ENCODE measurements around the gene NDRG4.
A peak's percentile ranks its signal among the peaks of the same experiment; 100 is the strongest.

Gene NDRG4

GRCh38 chr16:58495521-58496331, 4.2 kb upstream of the NDRG4 start:
- no peak for DNase-seq (ENCODE audit: low spot score)

DNA sequence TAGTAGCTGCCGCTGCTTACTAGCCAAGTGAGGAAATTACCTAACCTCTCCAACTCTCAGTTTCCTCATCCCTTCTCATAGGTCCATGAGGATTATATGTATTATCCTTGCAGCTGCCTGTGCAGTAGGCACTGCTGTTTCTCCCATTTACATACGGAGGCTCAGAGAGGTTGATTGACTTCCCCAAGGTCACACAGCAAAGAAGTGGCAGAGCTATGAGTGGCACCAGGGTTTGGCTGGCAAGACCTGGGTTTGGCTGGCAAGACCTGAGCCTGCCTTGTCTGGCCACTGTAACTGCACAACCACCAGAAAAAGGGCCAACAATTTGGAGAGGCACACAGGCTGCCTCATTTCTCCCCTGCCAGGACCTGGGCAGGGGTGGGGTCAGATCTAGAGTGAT, 2.5 kb upstream of the NDRG4 start:
- no peak for DNase-seq (ENCODE audit: low spot score)

DNA sequence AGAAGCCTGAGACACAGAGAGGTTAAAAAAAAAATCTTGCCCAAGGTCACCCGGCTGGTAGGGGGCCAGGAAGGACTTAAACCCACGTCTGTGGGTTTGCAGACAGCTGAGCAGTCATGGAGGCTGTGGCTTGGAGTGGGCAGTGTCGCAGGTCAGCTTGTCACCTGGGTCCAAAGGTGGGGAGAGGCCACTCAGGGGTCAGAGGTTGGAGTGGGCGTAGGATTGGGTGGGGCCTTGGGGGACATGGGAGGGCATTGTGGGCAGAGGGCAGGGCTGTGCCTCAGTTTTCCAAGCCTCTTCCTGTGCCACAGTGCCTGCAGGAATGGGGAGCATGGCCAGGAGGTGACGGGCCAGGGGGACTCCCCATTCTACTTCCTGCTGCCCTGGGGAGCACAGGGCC, 2.0 kb upstream of the NDRG4 start:
- DNase-seq (ENCODE audit: low spot score) = no peak

- DNase-seq (ENCODE audit: low spot score) = no peak
Measured at GRCh38 chr16:58498341-58499091, 1.4 kb upstream of the NDRG4 start.

DNA sequence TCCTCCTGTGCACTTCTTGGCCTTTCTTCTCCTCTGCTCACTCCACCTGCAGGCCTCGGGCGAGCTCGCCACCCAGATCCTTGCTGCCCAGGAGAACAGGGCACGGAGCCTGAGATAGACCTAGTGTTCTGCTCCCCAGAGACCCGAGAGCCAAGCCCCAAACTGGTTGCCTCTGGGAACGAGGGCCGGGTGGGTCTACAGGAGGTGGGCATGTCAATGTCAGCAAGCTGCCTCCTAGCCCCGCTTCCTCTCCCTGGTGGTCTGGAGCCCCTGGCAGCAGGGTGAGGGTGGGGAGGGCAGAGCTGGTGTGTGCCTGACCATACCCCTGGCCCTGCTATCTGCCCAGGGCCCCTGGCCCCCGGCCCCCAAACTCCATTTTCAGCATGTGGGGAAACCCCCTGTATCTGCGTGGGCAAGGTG, 841 bp upstream of the NDRG4 start:
- DNase-seq (ENCODE audit: low spot score) = no peak

DNA sequence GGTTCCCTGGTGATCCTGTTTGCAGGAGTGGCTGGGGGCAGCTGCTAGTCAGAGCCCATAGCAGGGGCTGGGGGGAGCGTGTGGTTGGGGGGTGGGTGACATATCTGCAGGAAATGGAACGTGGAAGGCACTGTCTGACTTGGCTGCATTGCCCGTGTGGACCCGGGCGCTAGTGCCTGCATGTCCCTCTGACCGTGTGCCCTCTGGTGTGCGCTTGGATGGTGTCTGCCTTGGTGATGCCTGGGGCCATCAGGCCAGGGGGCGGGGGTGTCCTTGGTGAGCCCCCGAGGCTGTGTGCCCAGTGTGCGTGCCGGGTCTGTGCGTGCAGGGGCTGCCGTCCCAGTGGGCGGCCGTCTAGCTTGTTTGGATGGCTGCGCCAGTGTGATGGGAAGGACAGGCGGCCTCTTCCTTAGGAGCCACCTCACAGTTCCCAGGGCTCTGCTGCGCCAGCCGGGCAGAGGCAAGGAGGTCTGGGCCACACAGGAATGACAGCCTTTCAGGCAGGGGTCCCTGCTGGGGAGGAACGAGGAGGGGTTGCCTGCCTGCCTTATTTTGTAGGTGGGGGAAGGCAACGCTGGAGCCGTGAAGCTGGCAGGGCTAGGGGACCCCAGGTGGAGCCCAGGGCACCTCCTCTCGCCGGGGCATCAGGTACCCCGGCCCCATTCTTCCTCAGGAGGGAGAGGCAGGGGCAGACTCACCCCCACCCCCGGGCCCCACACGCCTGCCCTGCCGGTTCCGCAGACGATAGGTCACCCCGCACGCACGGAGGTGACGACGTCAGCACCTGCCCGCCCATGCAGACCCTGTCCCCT, 693 bp downstream of the NDRG4 start:
- no peak for DNase-seq (ENCODE audit: low spot score)

DNA sequence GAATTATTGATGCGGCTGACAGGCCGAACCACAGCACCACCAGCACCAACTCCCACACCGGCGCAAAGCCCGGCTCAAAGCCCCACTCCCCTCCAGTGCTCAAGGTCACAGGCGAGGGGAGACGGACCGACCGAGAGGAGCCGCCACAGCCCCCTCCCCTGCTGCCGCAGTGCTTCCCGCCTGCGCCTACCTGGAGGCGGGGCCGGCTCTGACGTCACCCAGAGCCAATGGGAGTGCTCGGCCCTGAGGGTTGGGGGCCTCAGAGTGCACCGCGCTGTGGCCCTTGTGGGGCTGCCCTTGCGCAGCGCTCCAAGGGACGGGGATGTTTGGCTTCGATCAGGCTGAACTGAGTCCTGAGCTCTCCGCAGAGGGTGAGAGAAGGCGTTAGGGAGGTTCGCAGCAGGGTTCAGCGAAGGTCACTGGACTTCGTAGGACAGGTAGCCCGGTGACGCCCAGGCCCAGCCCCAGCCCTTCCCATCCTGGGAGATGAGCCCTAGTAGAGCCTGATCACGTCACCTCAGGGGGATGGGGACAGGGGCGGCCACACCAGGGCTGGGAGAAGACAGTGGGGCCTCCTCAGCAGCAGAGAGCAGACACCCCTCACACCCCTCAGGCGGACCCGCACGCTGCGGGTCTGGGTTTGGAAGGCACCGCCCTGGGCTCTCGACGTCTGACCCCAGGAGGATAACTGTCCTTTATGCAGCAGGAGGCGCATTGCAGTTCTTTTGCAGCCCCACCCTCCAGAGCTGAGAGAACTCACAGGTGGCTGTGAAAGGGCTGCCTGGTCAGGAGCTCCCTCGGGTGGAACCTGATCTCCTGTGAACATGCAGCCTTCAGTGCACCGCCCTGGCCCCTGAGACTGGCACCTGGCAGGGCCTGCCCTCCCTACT, 1.5 kb downstream of the NDRG4 start:
- DNase-seq (ENCODE audit: low spot score) = peak; percentile 69

GRCh38 chr16:58502217-58502921, 2.4 kb downstream of the NDRG4 start:
- no peak for DNase-seq (ENCODE audit: low spot score)

DNA sequence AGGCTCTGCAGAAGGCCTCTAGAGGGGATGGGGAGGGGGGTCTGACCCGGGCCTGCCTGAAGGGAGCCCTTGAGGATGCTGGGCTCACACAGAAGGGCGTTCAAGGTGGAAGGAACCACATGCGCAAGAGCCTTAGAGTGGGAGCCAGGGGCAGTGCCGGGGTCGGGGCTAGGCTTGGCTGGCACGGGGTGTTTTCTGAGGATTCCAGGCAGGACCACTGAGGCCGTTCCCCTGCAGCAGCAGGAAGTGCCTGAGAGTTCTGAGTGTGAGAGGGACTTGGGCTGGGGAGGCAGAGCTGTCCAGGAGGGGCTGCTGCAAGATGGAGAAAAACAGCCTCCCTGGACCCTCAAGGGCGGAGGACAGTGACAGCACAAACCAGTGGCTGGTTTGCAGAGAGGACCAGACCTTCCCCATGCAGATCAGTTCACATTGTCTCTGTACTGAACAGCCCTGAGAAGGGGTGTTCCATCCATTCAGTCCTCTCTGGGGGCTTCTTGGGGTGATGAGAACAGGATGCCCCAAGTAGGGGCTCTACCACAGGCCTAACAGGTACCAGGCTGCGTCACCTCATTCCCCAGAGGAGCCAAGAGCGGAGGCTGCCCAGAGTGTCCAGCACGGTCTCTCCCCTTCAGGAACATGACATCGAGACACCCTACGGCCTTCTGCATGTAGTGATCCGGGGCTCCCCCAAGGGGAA, 3.4 kb downstream of the NDRG4 start:
- DNase-seq (ENCODE audit: low spot score) = no peak

DNA sequence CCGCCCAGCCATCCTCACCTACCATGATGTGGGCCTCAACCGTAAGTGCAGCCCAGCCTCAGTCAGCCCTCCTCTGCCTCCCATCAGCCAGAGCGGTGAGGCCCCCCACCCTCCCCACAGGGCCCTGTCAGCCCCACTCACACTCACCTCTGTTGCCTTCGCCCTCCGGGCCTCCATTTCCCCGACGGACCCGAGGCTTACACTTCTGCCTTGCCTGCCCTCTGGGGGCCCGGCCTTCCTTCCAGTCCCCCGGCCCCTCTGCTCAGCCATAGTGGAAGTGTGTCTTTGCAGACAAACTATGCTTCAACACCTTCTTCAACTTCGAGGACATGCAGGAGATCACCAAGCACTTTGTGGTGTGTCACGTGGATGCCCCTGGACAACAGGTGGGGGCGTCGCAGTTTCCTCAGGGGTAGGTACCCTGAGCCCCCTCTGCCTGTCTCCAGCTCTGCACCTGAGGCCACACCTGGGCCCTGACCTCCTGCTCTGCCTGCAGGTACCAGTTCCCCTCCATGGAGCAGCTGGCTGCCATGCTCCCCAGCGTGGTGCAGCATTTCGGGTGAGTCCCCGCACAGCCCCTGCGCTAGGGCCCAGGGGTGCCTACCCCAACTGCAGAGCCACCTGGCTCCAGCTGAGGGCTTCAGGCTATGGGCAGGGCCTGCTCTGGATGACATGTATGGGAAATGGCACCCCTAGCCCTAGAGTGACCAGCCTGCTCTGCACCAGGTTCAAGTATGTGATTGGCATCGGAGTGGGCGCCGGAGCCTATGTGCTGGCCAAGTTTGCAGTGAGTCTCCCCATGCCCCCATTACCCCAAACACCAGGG, 4.1 kb downstream of the NDRG4 start:
- no peak for DNase-seq (ENCODE audit: low spot score)

DNA sequence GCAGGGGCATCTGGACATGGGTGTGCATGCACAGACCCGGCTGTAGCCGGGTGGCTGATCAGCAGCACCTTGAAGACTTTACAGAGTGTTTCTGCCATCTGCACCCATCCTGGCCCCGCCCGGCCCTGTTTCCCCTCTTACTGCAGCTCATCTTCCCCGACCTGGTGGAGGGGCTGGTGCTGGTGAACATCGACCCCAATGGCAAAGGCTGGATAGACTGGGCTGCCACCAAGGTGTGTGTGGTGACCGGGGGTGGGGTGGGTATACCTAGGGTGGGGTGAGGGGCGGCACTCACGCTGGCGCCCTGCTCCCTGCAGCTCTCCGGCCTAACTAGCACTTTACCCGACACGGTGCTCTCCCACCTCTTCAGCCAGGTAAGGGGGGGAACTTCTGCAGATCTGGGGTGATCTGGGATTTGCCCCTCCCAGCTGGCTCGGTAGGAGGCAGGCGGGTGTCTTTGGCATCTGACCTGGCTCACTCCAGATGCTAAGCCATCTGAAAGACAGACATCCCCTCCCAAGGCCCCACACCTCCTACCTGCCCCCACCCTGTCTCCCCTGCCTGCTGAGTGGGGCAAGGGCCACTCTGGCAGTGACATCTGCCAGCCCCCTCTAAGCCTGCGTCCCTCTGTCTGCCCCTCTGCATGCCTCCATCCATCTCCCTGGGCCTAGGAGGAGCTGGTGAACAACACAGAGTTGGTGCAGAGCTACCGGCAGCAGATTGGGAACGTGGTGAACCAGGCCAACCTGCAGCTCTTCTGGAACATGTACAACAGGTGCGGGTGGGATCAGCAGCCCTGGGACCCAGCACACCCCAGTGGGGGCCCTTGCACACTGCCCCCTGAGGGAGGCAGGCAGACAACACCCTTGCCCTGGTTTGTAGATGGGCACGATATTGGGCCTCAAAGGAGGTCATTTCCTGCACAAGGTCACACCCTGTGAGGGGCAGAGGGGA, 6.6 kb downstream of the NDRG4 start:
- DNase-seq (ENCODE audit: low spot score) = no peak

- DNase-seq (ENCODE audit: low spot score) = no peak
Measured at GRCh38 chr16:58507195-58507962, 7.4 kb downstream of the NDRG4 start.

DNA sequence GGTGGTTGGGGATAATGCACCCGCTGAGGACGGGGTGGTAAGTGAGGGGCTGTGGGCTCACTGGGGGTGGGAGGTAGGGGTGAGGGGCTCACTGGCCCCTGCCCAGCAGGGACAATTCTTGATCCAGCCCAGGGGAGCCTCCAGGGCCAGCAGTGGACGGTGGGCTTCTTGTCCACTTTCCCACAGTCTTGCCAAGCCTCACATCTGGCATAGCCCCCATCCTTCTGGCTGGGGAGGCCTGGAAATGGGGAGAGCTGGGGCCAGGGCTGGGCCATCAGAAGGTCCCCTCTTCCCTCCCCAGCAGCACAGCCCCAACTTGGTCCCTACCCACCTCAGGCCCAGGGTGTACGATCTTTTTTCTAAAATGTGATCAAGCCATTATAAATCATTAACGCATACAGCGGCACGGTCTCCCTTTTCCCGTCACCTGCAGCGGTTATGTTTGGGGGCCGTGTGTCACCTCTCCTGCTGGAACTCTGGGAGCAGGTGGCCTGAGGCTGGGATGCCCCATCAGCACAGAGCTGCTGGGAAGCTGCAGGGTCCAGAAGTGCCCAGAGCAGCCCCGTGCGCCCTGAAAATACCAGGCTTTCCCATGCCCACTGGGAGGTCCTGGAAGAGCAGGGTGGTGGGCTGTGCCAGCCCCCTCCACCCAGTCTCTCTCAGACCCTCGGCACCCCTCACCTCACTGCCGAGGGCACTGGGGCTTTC, 8.2 kb downstream of the NDRG4 start:
- DNase-seq (ENCODE audit: low spot score) = no peak

DNA sequence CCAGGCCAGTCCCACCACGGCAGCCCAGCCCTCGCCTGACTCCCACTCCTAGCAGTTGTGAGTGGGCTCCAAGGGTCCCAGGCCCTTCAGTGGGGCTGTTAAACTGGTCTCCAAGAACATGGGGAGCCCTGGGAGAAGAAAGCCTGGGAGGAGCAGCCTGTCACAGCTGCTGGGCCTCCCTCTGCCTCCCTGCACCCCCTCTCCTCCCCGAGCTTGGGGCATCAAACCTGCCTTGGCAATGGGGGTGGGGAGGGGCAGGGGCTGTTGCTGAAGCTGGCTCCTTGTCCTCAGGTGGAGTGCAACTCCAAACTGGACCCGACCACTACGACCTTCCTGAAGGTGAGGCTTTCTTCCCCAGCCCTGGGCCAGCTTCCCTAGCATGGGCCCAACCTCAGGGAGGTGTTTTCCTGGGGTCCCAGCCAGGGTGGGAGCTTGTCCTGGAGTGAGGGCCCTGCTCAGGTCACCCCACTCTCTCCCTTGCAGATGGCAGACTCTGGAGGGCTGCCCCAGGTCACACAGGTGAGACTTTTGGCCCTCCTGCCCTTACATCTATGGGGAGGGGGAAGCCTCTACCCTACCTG, 8.8 kb downstream of the NDRG4 start:
- no peak for DNase-seq (ENCODE audit: low spot score)

GRCh38 chr16:58509256-58510096, 9.5 kb downstream of the NDRG4 start:
- no peak for DNase-seq (ENCODE audit: low spot score)
